Left kidney (tissue), 8 donors: ENCODE data around the gene PCDHGA7. TPM values are rescaled to one million over a fixed set of nuclear protein-coding genes. Genes with fewer than 3 reads are reported as not detected.
A peak's percentile ranks its signal among the peaks of the same experiment; 100 is the strongest.
"Not testable (repeated sequence)": the region's sequence is repeated elsewhere in the genome, so short reads cannot be mapped to it uniquely, and the experiment has no call there.

Source experiments
- DNase-seq: peaks from one replicate; pipeline ENCODE4 v3.0.0-alpha.2; 2013
- long read RNA-seq, 8 donors: transcript quantifications; one replicate each; lab custom pipeline, GENCODE V29; 2026
- polyA plus RNA-seq: library from polyadenylated mRNA; unstranded; fragments of 120-200 nt; gene quantifications from one replicate; pipeline ENCODE4 v1.2.1, GENCODE V29; 2013; ENCODE audit not compliant: insufficient read length

The PCDHGA7 gene
- 2.2 TPM for polyA plus RNA-seq
- long read RNA-seq, donor 1, full-length matches to known transcripts = 4 of 4 reads
- long read RNA-seq, donor 1, partial matches to known transcripts = 0 of 4 reads
- long read RNA-seq, donor 1, other reads (novel, unspliced or antisense) = 0 of 4 reads
- long read RNA-seq, donor 2 = 0 reads
- long read RNA-seq, donor 3 = 0 reads
- long read RNA-seq, donor 4 = 0 reads
- long read RNA-seq, donor 5 = 0 reads
- long read RNA-seq, donor 6 = 0 reads
- long read RNA-seq, donor 7, partial matches to known transcripts = 0 of 1 reads
- long read RNA-seq, donor 7, other reads (novel, unspliced or antisense) = 0 of 1 reads
- long read RNA-seq, donor 8, partial matches to known transcripts = 0 of 1 reads
- long read RNA-seq, donor 8, other reads (novel, unspliced or antisense) = 0 of 1 reads

DNA sequence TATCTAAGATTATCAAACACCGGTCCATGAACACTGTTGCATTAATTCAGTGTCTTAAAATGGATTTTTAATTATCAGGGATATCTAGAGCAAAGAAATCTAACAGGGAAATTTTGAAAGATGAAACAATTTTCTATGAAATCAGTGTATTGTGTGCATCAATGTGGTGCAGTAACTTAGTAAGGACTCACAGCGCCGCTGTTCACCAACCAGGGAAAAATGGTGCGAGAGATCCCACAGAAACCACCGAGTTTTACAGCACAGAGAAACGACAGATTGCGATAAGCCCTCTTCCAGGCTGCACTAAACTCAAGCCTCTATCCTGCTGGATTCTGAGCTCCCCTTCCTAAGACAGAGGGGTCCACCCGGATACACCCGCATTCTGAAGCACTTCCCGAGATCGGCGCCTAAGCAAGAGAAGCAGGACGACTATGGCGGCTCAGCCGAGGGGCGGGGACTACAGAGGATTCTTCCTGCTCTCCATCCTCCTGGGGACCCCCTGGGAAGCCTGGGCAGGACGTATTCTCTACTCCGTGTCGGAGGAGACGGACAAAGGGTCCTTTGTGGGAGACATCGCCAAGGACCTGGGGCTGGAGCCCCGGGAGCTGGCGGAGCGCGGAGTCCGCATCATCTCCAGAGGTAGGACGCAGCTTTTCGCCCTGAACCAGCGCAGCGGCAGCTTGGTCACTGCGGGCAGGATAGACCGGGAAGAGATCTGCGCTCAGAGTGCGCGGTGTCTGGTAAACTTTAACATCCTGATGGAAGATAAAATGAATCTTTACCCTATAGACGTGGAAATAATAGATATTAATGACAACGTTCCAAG lies at the start of gene PCDHGA7:
Gene PCDHGA7 (plus strand): TSS at position 274 of the 826 bp plus-strand sequence. CDS start 158 bp downstream, at position 432.
- DNase-seq = no peak

DNA sequence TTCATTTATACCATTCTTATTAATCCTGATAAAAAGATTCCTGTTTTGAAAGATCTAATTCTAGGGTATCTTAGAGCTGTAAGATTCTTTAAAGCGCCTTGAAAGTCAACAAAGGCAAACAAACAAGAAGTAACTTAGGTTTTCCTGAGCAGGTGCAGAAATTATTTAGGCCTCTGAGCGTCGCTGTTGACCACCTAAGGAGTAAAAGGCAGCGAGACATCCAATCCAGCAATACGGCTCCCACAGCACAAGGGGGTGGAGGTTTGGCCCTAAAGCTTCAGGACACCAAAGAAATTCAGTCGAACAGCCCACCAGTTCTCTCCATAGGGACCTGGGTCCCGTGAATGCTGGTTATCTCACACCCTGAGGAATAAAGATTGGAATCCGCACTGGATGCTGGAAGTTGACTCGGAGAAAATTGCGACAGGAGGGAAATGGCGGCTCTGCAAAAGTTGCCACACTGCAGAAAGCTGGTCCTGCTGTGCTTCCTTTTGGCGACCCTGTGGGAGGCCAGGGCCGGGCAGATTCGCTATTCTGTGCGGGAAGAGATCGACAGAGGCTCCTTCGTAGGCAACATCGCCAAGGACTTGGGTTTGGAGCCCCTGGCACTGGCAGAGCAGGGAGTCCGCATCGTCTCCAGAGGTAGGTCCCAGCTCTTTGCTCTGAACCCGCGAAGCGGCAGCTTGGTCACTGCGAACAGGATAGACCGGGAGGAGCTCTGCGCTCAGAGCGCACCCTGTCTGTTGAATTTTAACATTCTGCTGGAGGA lies 43.8 kb upstream of the PCDHGA7 start, which contains the start of gene PCDHGA2:
Gene PCDHGA2 (plus strand): TSS at position 223 of the 769 bp plus-strand sequence.
- DNase-seq = peak; percentile 63

DNA sequence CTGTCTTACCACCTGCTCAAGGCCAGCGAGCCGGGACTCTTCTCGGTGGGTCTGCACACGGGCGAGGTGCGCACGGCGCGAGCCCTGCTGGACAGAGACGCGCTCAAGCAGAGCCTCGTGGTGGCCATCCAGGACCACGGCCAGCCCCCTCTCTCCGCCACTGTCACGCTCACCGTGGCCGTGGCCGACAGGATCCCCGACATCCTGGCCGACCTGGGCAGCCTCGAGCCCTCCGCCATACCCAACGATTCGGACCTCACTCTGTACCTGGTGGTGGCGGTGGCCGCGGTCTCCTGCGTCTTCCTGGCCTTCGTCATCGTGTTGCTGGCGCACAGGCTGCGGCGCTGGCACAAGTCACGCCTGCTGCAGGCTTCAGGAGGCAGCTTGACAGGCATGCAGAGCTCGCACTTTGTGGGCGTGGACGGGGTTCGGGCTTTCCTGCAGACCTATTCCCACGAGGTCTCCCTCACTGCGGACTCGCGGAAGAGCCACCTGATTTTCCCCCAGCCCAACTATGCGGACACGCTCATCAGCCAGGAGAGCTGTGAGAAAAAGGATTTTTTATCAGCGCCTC lies 41.7 kb upstream of the PCDHGA7 start:
- DNase-seq = not testable (repeated sequence)

DNA sequence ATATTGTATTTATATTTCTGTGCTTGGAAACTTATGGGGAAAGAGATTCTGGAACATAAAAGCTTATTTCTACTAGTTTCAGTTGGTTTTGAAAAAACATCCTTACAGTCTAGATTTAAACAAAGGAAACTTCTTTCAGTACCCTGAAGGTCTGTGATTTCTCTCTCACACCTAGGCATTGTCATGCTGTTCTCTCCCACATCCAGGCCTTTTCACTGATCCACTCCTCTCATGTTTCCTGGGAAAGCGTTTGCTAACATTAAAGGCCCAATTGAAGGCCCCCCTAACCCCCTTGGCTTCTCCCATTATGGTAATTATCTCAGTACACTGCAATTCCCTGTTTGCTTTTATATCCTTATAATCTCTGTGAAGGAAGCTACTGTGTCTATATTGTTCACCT lies 39.8 kb upstream of the PCDHGA7 start:
- DNase-seq = no peak

DNA sequence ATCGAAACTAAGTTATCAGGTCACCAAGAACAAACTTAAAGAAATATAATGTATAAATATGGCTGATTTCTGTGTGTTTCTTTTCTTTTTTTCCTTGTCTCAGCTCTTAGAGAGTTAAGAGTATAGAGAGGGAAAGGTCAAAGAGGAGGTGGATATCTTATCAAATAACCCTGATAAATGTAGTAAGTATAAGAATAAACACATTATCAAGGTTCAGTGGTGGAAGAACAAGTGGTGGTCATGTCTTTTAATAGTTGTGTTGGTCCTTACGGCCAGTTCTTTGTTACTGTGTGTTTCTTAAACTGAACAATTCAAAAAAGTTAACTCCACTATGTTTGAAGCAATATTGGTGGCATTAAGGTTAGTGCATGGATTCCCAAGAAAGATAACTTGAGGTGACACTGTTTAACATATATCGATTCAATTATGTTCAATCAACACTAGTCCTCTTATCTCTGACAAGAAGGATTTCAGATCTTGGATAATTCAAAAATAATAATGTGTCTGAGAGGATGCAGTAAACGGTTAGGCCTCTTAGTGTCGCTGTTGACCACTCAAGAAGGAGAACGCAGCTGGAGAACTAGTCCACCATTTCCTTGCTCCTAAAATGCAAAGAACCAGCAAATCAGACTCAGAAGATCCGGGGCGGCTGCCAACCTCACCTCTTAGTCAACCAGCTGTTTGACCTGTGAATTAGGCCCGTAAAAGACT lies 39.1 kb upstream of the PCDHGA7 start, which contains the start of gene PCDHGA3:
Gene PCDHGA3 (plus strand): TSS at position 588 of the 711 bp plus-strand sequence. CDS start 205 bp downstream, outside the sequence.
- DNase-seq = no peak

DNA sequence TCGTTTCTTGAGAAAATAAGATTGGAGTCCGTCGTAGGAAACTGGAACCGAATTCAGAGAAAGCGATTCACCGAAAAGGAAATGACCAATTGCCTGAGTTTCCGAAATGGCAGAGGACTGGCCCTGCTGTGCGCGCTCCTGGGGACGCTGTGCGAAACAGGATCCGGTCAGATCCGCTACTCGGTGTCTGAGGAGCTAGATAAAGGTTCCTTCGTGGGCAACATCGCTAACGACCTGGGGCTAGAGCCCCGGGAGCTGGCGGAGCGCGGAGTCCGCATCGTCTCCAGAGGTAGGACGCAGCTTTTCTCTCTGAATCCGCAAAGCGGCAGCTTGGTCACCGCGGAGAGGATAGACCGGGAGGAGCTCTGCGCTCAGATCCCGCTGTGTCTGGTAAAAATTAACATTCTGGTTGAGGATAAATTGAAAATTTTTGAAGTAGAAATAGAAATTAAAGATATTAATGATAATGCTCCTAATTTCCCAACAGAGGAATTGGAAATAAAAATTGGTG lies 38.5 kb upstream of the PCDHGA7 start:
- DNase-seq = no peak

DNA sequence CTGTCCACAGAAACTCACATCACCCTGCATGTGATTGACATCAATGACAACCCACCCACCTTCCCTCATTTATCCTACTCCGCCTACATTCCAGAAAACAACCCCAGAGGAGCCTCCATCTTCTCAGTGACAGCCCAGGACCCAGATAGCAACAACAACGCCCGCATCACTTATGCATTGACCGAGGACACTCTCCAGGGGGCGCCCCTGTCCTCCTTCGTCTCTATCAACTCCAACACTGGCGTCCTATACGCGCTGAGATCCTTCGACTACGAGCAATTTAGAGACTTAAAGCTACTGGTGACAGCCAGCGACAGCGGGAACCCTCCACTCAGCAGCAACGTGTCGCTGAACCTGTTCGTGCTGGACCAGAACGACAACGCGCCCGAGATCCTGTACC lies 37.2 kb upstream of the PCDHGA7 start:
- no peak for DNase-seq

DNA sequence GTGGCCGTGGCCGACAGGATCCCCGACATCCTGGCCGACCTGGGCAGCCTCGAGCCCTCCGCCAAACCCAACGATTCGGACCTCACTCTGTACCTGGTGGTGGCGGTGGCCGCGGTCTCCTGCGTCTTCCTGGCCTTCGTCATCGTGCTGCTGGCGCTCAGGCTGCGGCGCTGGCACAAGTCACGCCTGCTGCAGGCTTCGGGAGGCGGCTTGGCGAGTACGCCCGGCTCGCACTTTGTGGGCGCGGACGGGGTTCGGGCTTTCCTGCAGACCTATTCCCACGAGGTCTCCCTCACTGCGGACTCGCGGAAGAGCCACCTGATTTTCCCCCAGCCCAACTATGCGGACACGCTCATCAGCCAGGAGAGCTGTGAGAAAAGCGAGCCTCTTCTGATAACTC lies 36.5 kb upstream of the PCDHGA7 start:
- DNase-seq = not testable (repeated sequence)

DNA sequence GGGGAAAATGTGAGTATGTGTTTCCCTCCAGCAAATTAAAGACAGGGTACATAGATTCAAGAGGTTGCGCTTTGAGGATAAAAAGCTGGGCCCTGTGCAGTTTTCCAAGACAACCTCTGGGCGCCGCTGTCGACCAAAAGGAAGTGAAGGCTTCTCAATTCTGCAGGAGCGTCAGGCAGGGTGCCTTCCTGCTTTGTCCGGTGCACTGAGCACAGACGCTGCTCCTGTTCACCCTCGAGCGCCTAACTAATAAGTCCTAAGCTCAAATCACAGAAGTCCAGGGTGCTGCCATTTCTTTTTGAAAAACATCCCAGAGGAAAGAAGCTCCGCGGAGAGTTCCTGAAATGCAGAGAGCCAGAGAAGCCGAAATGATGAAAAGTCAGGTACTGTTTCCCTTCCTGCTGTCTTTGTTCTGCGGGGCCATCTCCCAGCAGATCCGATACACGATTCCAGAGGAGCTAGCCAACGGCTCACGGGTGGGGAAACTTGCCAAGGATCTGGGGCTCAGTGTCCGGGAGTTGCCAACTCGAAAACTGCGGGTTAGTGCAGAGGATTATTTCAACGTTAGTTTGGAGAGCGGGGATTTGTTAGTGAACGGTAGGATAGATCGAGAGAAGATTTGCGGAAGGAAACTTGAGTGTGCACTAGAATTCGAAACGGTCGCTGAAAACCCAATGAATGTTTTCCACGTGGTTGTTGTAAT lies 32.5 kb upstream of the PCDHGA7 start, which contains the start of gene PCDHGB1:
Gene PCDHGB1 (plus strand): TSS at position 183 of the 703 bp plus-strand sequence. CDS start 162 bp downstream, at position 345.
- no peak for DNase-seq

DNA sequence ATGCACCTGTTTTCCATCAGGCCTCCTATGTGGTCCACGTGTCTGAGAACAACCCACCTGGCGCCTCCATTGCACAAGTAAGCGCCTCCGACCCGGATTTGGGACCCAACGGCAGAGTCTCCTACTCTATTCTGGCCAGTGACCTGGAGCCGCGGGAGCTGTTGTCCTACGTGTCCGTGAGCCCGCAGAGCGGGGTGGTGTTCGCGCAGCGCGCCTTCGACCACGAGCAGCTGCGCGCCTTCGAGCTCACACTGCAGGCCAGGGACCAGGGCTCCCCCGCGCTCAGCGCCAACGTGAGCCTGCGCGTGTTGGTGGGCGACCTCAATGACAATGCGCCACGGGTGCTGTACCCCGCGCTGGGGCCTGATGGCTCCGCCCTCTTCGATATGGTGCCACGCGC lies 31.0 kb upstream of the PCDHGA7 start:
- DNase-seq = no peak

DNA sequence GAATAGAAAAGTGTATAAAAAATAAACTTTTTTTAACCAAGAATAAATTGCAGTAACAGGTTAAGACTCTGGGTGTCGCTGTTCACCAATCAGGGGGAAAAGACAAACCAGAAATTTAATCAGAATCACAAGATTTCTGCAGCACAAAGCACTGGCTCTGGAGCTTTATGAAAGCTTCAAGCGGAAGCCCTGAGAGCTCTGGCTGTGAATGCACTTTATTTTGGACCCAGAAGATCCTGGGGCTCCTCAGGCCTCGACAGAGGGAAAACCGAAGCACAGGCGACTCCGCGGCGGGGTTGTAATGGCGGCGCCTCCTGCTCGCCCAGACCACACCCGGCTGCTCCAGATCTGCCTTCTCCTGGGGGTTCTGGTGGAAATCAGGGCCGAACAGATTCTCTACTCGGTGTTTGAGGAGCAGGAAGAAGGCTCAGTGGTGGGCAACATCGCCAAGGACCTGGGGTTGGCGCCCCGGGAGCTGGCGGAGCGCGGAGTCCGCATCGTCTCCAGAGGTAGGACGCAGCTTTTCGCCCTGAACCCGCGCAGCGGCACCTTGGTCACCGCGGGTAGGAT lies 27.6 kb upstream of the PCDHGA7 start, which contains the start of gene PCDHGA4:
Gene PCDHGA4 (plus strand): TSS at position 122 of the 570 bp plus-strand sequence. CDS start 87 bp downstream, at position 209.
- DNase-seq = no peak

DNA sequence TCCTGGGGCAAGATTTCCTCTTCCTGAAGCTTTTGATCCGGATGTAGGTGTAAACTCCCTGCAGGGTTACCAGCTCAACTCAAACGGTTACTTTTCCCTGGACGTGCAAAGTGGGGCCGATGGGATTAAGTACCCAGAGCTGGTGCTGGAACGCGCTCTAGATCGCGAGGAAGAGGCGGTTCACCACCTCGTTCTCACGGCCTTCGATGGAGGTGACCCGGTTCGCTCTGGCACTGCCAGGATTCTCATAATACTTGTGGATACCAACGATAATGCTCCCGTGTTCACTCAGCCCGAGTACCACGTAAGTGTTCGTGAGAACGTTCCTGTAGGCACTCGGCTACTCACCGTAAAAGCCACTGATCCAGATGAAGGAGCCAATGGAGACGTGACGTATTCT lies 26.9 kb upstream of the PCDHGA7 start:
- DNase-seq = no peak

DNA sequence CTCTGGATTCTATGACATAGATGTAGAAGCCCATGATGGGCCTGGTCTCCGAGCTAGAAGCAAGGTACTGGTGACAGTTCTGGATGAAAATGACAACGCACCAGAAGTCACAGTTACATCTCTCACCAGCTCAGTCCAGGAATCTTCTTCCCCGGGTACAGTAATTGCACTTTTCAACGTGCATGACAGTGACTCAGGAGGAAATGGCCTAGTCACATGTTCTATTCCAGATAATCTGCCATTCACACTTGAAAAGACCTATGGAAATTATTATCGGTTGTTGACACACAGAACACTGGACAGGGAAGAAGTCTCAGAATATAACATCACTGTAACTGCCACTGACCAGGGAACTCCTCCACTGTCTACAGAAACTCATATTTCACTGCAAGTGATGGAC lies 26.4 kb upstream of the PCDHGA7 start:
- no peak for DNase-seq

DNA sequence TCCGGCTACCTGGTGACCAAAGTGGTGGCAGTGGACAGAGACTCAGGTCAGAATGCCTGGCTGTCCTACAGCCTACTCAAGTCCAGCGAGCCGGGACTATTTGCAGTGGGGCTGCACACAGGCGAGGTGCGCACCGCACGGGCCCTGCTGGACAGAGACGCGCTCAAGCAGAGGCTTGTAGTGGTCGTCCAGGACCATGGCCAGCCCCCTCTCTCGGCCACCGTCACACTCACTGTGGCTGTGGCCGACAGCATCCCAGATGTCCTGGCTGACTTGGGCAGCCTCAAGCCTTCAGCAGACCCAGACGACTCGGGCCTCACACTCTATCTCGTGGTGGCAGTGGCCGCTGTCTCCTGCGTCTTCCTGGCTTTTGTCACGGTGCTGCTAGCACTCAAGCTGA lies 25.6 kb upstream of the PCDHGA7 start:
- no peak for DNase-seq

DNA sequence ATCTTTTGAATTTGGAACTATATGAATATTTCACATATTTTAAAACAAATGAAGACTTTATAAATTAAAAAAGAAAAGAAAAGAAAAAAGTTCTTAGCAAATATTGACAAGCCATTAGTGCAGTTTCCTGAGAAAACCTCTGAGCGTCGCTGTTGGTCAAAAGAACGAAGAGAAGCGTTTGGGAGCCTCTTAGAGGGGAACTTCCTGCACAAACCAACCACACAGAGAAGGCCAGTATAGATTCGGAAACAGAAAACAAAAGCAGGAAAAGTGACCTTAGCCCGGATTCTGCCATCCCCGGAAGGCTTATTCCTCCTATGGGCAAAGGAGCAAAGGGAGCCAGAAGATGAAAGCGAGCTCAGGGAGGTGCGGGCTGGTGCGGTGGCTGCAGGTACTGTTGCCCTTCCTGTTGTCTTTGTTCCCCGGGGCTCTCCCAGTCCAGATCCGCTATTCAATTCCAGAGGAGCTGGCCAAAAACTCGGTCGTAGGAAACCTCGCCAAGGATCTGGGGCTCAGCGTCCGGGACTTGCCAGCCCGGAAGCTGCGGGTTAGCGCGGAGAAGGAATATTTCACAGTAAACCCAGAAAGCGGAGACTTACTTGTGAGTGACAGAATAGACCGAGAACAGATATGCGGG lies 22.6 kb upstream of the PCDHGA7 start, which contains the start of gene PCDHGB2:
Gene PCDHGB2 (plus strand): TSS at position 205 of the 637 bp plus-strand sequence. CDS start 142 bp downstream, at position 347.
- no peak for DNase-seq

DNA sequence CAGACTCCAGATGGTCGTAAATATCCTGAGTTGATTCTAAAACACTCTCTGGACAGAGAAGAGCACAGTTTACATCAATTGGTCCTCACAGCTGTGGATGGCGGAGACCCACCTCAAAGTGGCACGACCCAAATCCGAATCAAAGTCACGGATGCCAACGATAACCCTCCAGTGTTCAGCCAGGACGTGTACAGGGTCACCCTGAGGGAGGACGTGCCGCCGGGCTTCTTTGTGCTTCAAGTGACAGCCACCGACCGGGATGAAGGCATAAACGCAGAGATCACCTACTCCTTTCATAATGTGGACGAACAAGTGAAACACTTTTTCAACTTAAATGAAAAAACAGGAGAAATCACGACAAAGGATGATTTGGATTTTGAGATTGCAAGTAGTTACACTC lies 21.9 kb upstream of the PCDHGA7 start:
- no peak for DNase-seq

DNA sequence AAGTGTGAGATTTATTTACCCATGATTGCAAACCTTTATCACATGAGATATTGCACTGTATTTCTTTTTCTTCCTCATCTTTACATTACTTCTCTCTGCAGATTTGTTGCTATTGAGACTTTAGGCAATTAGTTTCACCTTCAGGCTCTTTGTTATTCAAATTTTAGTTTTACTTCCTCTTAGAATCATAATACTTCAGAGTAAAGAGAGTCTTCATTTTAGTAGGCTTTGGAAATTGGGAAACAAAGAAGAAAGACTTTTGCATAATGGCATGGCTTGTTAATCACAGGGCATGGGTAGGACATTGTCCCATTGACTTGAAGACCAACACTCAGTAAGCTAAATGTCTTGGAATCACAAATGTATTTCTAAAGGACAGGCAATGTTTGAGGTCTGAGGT lies 19.8 kb upstream of the PCDHGA7 start:
- no peak for DNase-seq

DNA sequence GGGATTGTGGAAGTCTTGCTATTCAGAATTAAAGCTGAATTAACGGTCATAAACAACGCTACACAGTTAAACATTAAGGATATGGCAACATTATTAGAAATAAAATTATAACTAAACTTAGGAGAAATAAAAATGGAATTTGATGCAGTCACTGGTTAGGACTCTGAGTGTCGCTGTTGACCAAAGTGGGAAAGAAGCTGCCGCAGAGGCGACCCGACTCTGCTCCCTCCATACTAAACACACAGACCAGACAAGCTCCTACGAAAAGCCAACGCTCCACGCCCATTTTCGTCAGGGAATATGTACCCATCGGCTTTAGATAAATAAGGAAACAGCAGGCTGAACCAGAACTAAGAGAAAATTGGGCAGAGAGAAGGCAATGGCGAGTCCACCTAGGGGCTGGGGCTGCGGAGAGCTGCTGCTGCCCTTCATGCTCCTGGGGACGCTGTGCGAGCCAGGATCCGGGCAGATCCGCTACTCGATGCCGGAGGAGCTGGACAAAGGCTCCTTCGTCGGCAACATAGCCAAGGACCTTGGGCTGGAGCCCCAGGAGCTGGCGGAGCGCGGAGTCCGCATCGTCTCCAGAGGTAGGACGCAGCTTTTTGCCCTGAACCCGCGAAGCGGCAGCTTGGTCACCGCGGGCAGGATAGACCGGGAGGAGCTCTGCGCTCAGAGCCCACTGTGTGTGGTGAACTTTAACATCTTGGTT lies 18.4 kb upstream of the PCDHGA7 start, which contains the start of gene PCDHGA5:
Gene PCDHGA5 (plus strand): TSS at position 211 of the 709 bp plus-strand sequence. CDS start 169 bp downstream, at position 380.
- DNase-seq = no peak
